Neuronal stem cell (in vitro differentiated cells): ENCODE results near the gene KRTAP5-8.
"Not testable (repeated sequence)": the region's sequence is repeated elsewhere in the genome, so short reads cannot be mapped to it uniquely, and the experiment has no call there.

ENCODE experiments used
- DNase-seq: peaks from one replicate; pipeline ENCODE4 v3.0.0-alpha.2; 2013; ENCODE audit warnings: low spot score
- H2AFZ ChIP-seq: one replicate; pipeline ENCODE4 v1.6.1; 2013; ENCODE audit warnings: mild to moderate bottlenecking, low read length, inconsistent platforms
- H2AK5ac ChIP-seq: 2 replicates; pipeline ENCODE4 v1.6.1; 2013; ENCODE audit warnings: low read depth, mild to moderate bottlenecking, inconsistent platforms, low read length, moderate library complexity, mixed read lengths
- H2BK120ac ChIP-seq: 2 replicates; pipeline ENCODE4 v1.6.1; 2013; ENCODE audit warnings: low read depth, mild to moderate bottlenecking, inconsistent platforms, low read length, moderate library complexity, mixed read lengths
- H2BK12ac ChIP-seq: one replicate; pipeline ENCODE4 v1.6.1; 2013; ENCODE audit warnings: low read length, inconsistent platforms
- H2BK15ac ChIP-seq: 2 replicates; pipeline ENCODE4 v1.6.1; 2013; ENCODE audit warnings: mild to moderate bottlenecking, low read length, inconsistent platforms, mixed read lengths
- H2BK5ac ChIP-seq: one replicate; pipeline ENCODE4 v1.6.1; 2013; ENCODE audit warnings: inconsistent platforms, mild to moderate bottlenecking, low read length, moderate library complexity
- H3K14ac ChIP-seq: one replicate; pipeline ENCODE4 v1.6.1; 2013; ENCODE audit warnings: low read length, inconsistent platforms
- H3K18ac ChIP-seq: 2 replicates; pipeline ENCODE4 v1.6.1; 2013; ENCODE audit warnings: low read length, inconsistent platforms
- H3K23ac ChIP-seq: 2 replicates; pipeline ENCODE4 v1.6.1; 2013; ENCODE audit warnings: low read depth, mild to moderate bottlenecking, mixed read lengths, low read length, inconsistent platforms; ENCODE audit not compliant: poor library complexity
- H3K27ac ChIP-seq: replicated peaks from 3 replicates; pipeline ENCODE4 v1.5.1; 2013; ENCODE audit warnings: low read length, inconsistent platforms
- H3K27me3 ChIP-seq, 3 experiments: 2 replicates each; pipeline ENCODE4 v1.6.1; 2013; ENCODE audit warnings: low read length in 3 of 3, mild to moderate bottlenecking in 2 of 3, inconsistent platforms in 1 of 3, low read depth in 1 of 3, mixed read lengths in 1 of 3, moderate library complexity in 1 of 3; ENCODE audit not compliant: control insufficient read depth in 3 of 3, insufficient read depth in 3 of 3
- H3K36me3 ChIP-seq, 2 donors: replicated peaks in 1 of 2; 2 replicates each; pipeline ENCODE4 v1.6.1; 2013; ENCODE audit warnings: low read length in 2 of 2; ENCODE audit not compliant: control insufficient read depth in 2 of 2, insufficient read depth in 2 of 2
- H3K4ac ChIP-seq: 2 replicates; pipeline ENCODE4 v1.6.1; 2013; ENCODE audit warnings: inconsistent platforms, mild to moderate bottlenecking, low read length, moderate library complexity
- H3K4me1 ChIP-seq, 2 donors: 1 replicate in 1 of 2; 2 replicates in 1 of 2; pipeline ENCODE4 v1.6.1; 2013; ENCODE audit warnings: low read length in 2 of 2, low read depth in 1 of 2; ENCODE audit not compliant: control insufficient read depth in 2 of 2, insufficient read depth in 1 of 2
- H3K4me2 ChIP-seq: one replicate; pipeline ENCODE4 v1.6.1; 2013; ENCODE audit warnings: mild to moderate bottlenecking, low read length, inconsistent platforms; ENCODE audit not compliant: insufficient read depth, poor library complexity, severe bottlenecking
- H3K4me3 ChIP-seq, 2 donors: 2 replicates each; pipeline ENCODE4 v1.5.1; 2013; ENCODE audit warnings: low read length in 2 of 2, mild to moderate bottlenecking in 2 of 2, inconsistent platforms in 1 of 2, moderate library complexity in 1 of 2
- H3K79me1 ChIP-seq: one replicate; pipeline ENCODE4 v1.6.1; 2013; ENCODE audit warnings: low read depth, mild to moderate bottlenecking, inconsistent platforms, low read length, moderate library complexity
- H3K9ac ChIP-seq: one replicate; pipeline ENCODE4 v1.6.1; 2013; ENCODE audit warnings: mild to moderate bottlenecking, low read depth, low read length, inconsistent platforms; ENCODE audit not compliant: poor library complexity
- H3K9me3 ChIP-seq, 2 donors: replicated peaks in 1 of 2; 2 replicates each; pipeline versions ENCODE3 to v1.6.1; 2013; ENCODE audit warnings: low read length in 2 of 2, mild to moderate bottlenecking in 2 of 2, inconsistent platforms in 1 of 2, low read depth in 1 of 2, mixed read lengths in 1 of 2, moderate library complexity in 1 of 2; ENCODE audit not compliant: control insufficient read depth in 2 of 2, insufficient read depth in 1 of 2
- H4K8ac ChIP-seq: one replicate; pipeline ENCODE4 v1.6.1; 2013; ENCODE audit warnings: low read depth, mild to moderate bottlenecking, inconsistent platforms, low read length, moderate library complexity
- H4K91ac ChIP-seq: one replicate; pipeline ENCODE4 v1.6.1; 2013; ENCODE audit warnings: low read length, low read depth, mild to moderate bottlenecking, inconsistent platforms; ENCODE audit not compliant: poor library complexity
- WGBS, 2 donors: extraction: QIAGEN DNeasy Blood & Tissue Kit; methylation state at CpG; one replicate each; pipeline ENCODE4 v1.1.7; 2013; ENCODE audit warnings: missing lambda C conversion rate in 2 of 2, mixed read lengths in 1 of 2; ENCODE audit not compliant: insufficient read length in 2 of 2, insufficient replicate concordance in 1 of 2; ENCODE audit errors: extremely low coverage in 2 of 2; 5-methylcytosine and 5-hydroxymethylcytosine counted together

The KRTAP5-8 gene

DNA sequence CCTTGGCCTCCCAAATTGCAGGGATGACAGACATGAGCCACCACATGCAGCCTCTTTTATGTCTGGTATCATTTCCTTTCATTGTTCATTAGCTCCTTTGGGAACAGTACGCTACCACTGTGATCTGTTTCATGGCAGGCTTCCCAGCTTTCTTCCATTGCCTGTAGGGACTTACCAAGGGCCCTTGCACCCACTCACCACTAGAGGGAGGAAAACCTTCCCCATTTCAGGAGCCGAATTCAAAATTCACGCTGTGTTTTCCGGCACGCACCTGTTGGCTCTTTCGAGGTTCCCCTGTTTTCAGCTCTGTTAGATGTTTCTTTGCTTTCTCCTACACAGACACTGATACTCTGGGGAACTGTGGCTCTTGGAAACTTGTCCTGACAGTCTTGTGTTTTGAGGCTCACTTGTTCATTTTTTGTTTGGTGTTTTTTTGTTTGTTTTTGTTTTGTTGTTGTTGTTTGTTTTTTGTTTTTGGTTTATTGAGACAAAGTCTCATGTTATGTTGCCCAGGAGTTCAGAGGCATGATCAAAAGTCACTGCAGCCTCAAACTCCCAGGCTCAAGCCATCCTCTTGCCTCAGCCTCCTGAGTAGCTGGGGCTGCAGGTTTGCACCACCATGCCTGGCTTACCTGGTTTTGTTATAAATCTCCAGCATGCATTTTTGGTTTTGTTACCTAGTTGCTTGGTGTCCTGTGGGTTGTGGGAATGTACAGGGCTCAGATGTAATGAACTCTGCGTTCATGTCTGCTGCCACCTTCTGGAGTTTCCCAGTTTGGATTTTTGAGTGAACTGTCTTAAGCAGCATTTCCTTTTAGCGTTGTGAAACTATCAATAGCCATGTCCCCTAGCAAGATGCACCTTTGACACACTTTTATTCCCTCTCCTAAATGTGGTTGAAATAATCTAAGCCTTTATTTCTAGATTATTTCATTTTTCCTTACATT, 42.5 kb downstream of the KRTAP5-8 start:
- Histone ChIP-seq H3K27ac (no peak overlapping the region), H3K4me2 (no peak overlapping the region), H3K4me3 (no peak overlapping the region), H2AFZ (no peak overlapping the region), H3K23ac (no peak overlapping the region), H2AK5ac (no peak overlapping the region), H2BK5ac (no peak overlapping the region), H3K4me1 (peaks cover 0 to 2% of the 10 kb centered on the region in 2 donors), H3K36me3 (no peaks in the 10 kb centered on the region), H2BK15ac (no peak overlapping the region), H3K18ac (no peak overlapping the region), H4K8ac (no peak overlapping the region), H3K9ac (no peak overlapping the region), H4K91ac (no peak overlapping the region), H3K9me3 (no peaks in the 10 kb centered on the region), H2BK12ac (no peak overlapping the region), H3K4ac (no peak overlapping the region), H3K27me3 (peaks cover 0 to 3% (median 0%) of the 10 kb centered on the region in 3 experiments), H3K14ac (no peak overlapping the region), H3K79me1 (no peaks in the 10 kb centered on the region), H2BK120ac (no peak overlapping the region)
- no CpG with 5 or more reads among the region's 8 CpGs for WGBS, 2 donors
- peak; percentile 23 for DNase-seq

GRCh38 chr11:71581826-71582225, 44.0 kb downstream of the KRTAP5-8 start:
- Histone ChIP-seq H2BK12ac (no peak overlapping the region), H3K18ac (no peak overlapping the region), H2AFZ (no peak overlapping the region), H3K9me3 (no peaks in the 10 kb centered on the region), H3K4me1 (peaks cover 0 to 2% of the 10 kb centered on the region in 2 donors), H3K27me3 (peaks cover 0 to 3% (median 0%) of the 10 kb centered on the region in 3 experiments), H3K23ac (peak overlapping the region; percentile 80), H3K79me1 (no peaks in the 10 kb centered on the region), H2AK5ac (no peak overlapping the region), H2BK120ac (peak overlapping the region; percentile 87), H3K4ac (no peak overlapping the region), H4K91ac (no peak overlapping the region), H2BK5ac (no peak overlapping the region), H3K14ac (no peak overlapping the region), H3K4me2 (no peak overlapping the region), H3K36me3 (no peaks in the 10 kb centered on the region), H3K4me3 (no peak overlapping the region), H3K9ac (no peak overlapping the region), H3K27ac (no peak overlapping the region), H2BK15ac (peak overlapping the region; percentile 59), H4K8ac (no peak overlapping the region)
- WGBS, 2 donors: no CpG with 5 or more reads among the region's 4 CpGs
- no peak for DNase-seq

DNA sequence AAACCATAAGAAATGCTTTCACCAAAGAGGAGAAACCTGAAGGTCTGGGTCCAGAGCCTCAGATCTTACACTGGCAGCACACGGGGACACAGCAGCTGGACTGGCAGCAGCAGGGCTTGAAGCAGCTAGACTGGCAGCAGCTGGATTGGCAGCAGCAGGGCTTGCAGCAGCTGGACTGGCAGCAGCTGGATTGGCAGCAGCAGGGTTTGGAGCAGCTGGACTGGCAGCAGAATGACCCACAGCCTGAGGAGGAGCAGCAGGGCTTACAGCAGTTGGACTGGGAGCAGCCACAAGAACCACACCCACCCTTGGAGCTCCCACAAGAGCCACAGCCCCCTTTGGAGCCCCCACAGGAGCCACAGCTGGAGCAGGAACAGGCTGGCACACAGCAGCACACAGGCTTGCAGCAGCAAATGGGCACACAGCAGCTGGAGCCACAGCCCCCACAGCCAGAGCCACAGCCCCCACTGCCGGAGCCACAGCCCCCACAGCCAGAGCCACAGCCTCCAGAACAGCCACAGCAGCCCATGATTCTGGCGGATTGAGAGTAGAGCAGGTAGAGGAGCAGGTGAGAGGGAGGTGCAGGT, 44.6 kb downstream of the KRTAP5-8 start, which contains the start of gene KRTAP5-11:
TSS of gene KRTAP5-11 (minus strand) at position 567 of the 587 bp plus-strand sequence. CDS start at position 529, 38 bp downstream.
- Histone ChIP-seq H4K91ac (no peak within 1 kb of the TSS), H2BK120ac (peak within 1 kb of the TSS; percentile 87), H3K4me1 (peaks cover 0 to 2% of the 10 kb centered on the region in 2 donors), H3K27ac (no peak within 1 kb of the TSS), H2BK12ac (no peak within 1 kb of the TSS), H2AFZ (no peak within 1 kb of the TSS), H3K14ac (no peak within 1 kb of the TSS), H3K79me1 (no peaks in the 10 kb centered on the region), H3K27me3 (peaks cover 0 to 3% (median 0%) of the 10 kb centered on the region in 3 experiments), H3K36me3 (no peaks in the 10 kb centered on the region), H3K9ac (no peak within 1 kb of the TSS), H2BK15ac (peak within 1 kb of the TSS; percentile 59), H3K23ac (peak within 1 kb of the TSS; percentile 80), H3K9me3 (no peaks in the 10 kb centered on the region), H3K18ac (no peak within 1 kb of the TSS), H3K4me3 (no peak within 1 kb of the TSS), H3K4ac (no peak within 1 kb of the TSS), H4K8ac (no peak within 1 kb of the TSS), H2BK5ac (no peak within 1 kb of the TSS), H2AK5ac (peak within 1 kb of the TSS; percentile 70), H3K4me2 (no peak within 1 kb of the TSS)
- no CpG with 5 or more reads among the region's 3 CpGs for WGBS, 2 donors
- DNase-seq: no peak

- H3K27me3 ChIP-seq, H2AFZ ChIP-seq, H4K8ac ChIP-seq, H3K36me3 ChIP-seq, H3K9ac ChIP-seq, H3K18ac ChIP-seq, H3K9me3 ChIP-seq, DNase-seq, H2BK120ac ChIP-seq, H3K23ac ChIP-seq, H3K4me1 ChIP-seq, H2BK15ac ChIP-seq, H2BK12ac ChIP-seq, H3K4me3 ChIP-seq, H3K14ac ChIP-seq, H2BK5ac ChIP-seq, H3K4ac ChIP-seq, H3K4me2 ChIP-seq, H4K91ac ChIP-seq, H3K27ac ChIP-seq, H3K79me1 ChIP-seq: not testable (repeated sequence)
- peak overlapping the region; percentile 70 for H2AK5ac ChIP-seq
- no CpG with 5 or more reads among the region's 2 CpGs for WGBS, 2 donors
Measured at GRCh38 chr11:71582969-71583368, 45.1 kb downstream of the KRTAP5-8 start.
